Endothelial cell of umbilical vein (primary cell): ENCODE measurements around the gene PDE10A. TPM values are rescaled to one million over a fixed set of nuclear protein-coding genes. Genes with fewer than 3 reads are reported as not detected.

Experiments
- BruUV-seq: library from RNA; stranded (reverse); fragments of 400-500 nt; replicated peaks from 2 replicates; lab custom pipeline; 2021; lab: Mats Ljungman, UMichigan
- CTCF ChIA-PET: fragments of 300-600, 350-600 bp; sonication (Branson Sonifier 250); formaldehyde crosslinking; loops from one replicate; lab custom pipeline; 2021; ENCODE audit warnings: antibody characterized with exemption, inconsistent platforms; lab: Charles Lee
- POLR2A ChIA-PET: fragments of 300-600, 350-600 bp; sonication (Branson Sonifier 250); formaldehyde crosslinking; loops from one replicate; lab custom pipeline; 2021; ENCODE audit warnings: antibody characterized with exemption, inconsistent platforms; lab: Charles Lee
- DNase-seq: peaks from one replicate; pipeline ENCODE4 v3.0.0-alpha.2; 2011; ENCODE audit warnings: low read depth, low spot score
- FAIRE-seq: peaks from 2 replicates; lab custom pipeline; 2011; peaks lifted over from hg19 to GRCh38; lab: Jason Lieb, UNC
- H2AFZ ChIP-seq: 2 replicates; pipeline ENCODE4 v1.6.0; 2012; ENCODE audit warnings: low read depth, low read length, control low read depth, inconsistent platforms
- H3K27ac ChIP-seq: 2 replicates; pipeline ENCODE4 v1.5.1; 2011; ENCODE audit warnings: low read depth, mild to moderate bottlenecking, control low read depth, low read length, moderate library complexity; ENCODE audit not compliant: insufficient read depth
- H3K27me3 ChIP-seq, 2 experiments: 2 replicates each; pipeline versions ENCODE4 v1.6.0 to v1.6.1; 2011; ENCODE audit warnings: low read length in 2 of 2, mixed read lengths in 1 of 2; ENCODE audit not compliant: control insufficient read depth in 2 of 2, insufficient read depth in 2 of 2
- H3K36me3 ChIP-seq, 2 experiments: 2 replicates in 1 of 2; 3 replicates in 1 of 2; pipeline ENCODE4 v1.5.1; 2011; ENCODE audit warnings: low read length in 2 of 2, mild to moderate bottlenecking in 1 of 2, moderate library complexity in 1 of 2; ENCODE audit not compliant: control insufficient read depth in 2 of 2, insufficient read depth in 2 of 2; ENCODE audit errors: extremely low read depth in 1 of 2
- H3K4me1 ChIP-seq: 3 replicates; pipeline ENCODE4 v1.5.1; 2011; ENCODE audit warnings: mild to moderate bottlenecking, low read length; ENCODE audit not compliant: control insufficient read depth, insufficient read depth; ENCODE audit errors: extremely low read depth
- H3K4me2 ChIP-seq: 2 replicates; pipeline ENCODE4 v1.6.1; 2011; ENCODE audit warnings: low read length, control low read depth, mixed read lengths; ENCODE audit not compliant: insufficient read depth
- H3K4me3 ChIP-seq, 3 experiments: fragments of 200-600 bp in 1 of 3; sonication (generic), shearing (Covaris generic) in 1 of 3; replicated peaks in 1 of 3; 2 replicates each; pipeline ENCODE4 v1.5.1; 2011 to 2016; ENCODE audit warnings: control low read depth in 3 of 3, low read length in 3 of 3, mild to moderate bottlenecking in 2 of 3, inconsistent platforms in 1 of 3, low read depth in 1 of 3, moderate library complexity in 1 of 3; ENCODE audit not compliant: insufficient read depth in 1 of 3
- H3K79me2 ChIP-seq: 2 replicates; pipeline ENCODE4 v1.6.0; 2012; ENCODE audit warnings: low read length, inconsistent platforms; ENCODE audit not compliant: control insufficient read depth, insufficient read depth
- H3K9ac ChIP-seq: replicated peaks from 2 replicates; pipeline ENCODE3; 2011; ENCODE audit warnings: low read length, control low read depth; ENCODE audit not compliant: insufficient read depth; ENCODE audit errors: extremely low read depth
- H3K9me1 ChIP-seq: replicated peaks from 3 replicates; pipeline ENCODE4 v1.6.0; 2011; ENCODE audit warnings: mild to moderate bottlenecking, low read length; ENCODE audit not compliant: control insufficient read depth, insufficient read depth; ENCODE audit errors: extremely low read depth
- H3K9me3 ChIP-seq: replicated peaks from 2 replicates; pipeline ENCODE4 v1.5.1; 2012; ENCODE audit warnings: low read length, inconsistent platforms; ENCODE audit not compliant: control insufficient read depth, insufficient read depth
- H4K20me1 ChIP-seq: replicated peaks from 2 replicates; pipeline ENCODE3; 2011; ENCODE audit warnings: mild to moderate bottlenecking, low read length; ENCODE audit not compliant: control insufficient read depth, insufficient read depth; ENCODE audit errors: extremely low read depth
- CTCF ChIP-seq, 2 donors: IDR thresholded peaks; 1 replicate in 1 of 2; 2 replicates in 1 of 2; pipeline ENCODE4 v1.5.1; 2011; ENCODE audit warnings: low read length in 2 of 2, mild to moderate bottlenecking in 2 of 2, moderate library complexity in 2 of 2, control low read depth in 1 of 2, inconsistent platforms in 1 of 2, low read depth in 1 of 2; ENCODE audit not compliant: insufficient read depth in 1 of 2; ENCODE audit errors: extremely low read depth in 1 of 2
- EZH2 ChIP-seq: IDR thresholded peaks from 2 replicates; pipeline ENCODE4 v1.6.1; 2012; ENCODE audit warnings: borderline replicate concordance, low read depth, mild to moderate bottlenecking, moderate library complexity, low read length, inconsistent platforms; ENCODE audit not compliant: severe bottlenecking
- FOS ChIP-seq: IDR thresholded peaks from 2 replicates; pipeline ENCODE4 v1.6.1; 2011; ENCODE audit warnings: mild to moderate bottlenecking, low read length, moderate library complexity, borderline replicate concordance; ENCODE audit not compliant: insufficient read depth
- GATA2 ChIP-seq: IDR thresholded peaks from 2 replicates; pipeline ENCODE4 v1.7.0; 2011; ENCODE audit warnings: low read depth, mild to moderate bottlenecking, moderate library complexity, mixed read lengths, low read length; ENCODE audit not compliant: insufficient read length, insufficient read depth
- JUN ChIP-seq: IDR thresholded peaks from 2 replicates; pipeline ENCODE4 v1.6.1; 2011; ENCODE audit warnings: borderline replicate concordance, low read depth; ENCODE audit not compliant: insufficient read length, insufficient read depth
- MYC ChIP-seq: IDR thresholded peaks from one replicate; pipeline ENCODE4 v1.6.1; 2011; ENCODE audit warnings: mild to moderate bottlenecking, low read depth, low read length
- POLR2A ChIP-seq: IDR thresholded peaks from 2 replicates; pipeline ENCODE4 v1.6.1; 2012; ENCODE audit warnings: low read depth, mild to moderate bottlenecking, control low read depth, low read length
- POLR2AphosphoS5 ChIP-seq: IDR thresholded peaks from 2 replicates; pipeline ENCODE4 v1.6.1; 2012; ENCODE audit warnings: low read depth, mild to moderate bottlenecking, control low read depth, low read length, moderate library complexity; ENCODE audit not compliant: insufficient read depth
- dilution Hi-C: fragments of 300-500 bp; cut with MboI; formaldehyde crosslinking; loops from one replicate; pipeline ENCODE4 v1.15.0; 2019; ENCODE audit warnings: low sequenced_read_pairs; ENCODE audit not compliant: extremely low pct_ligation_motif_present
- intact Hi-C: fragments of 100-400 bp; cut with micrococcal nuclease; formaldehyde crosslinking; loops from one replicate; pipeline ENCODE4 v1.10.0; 2022
- polyA plus RNA-seq, 4 experiments: library from polyadenylated mRNA; depleted of rRNA in 3 of 4; stranded (reverse) in 3 of 4; unstranded in 1 of 4; fragments of >200 nt; gene quantifications; 2 replicates each; pipeline versions ENCODE4 v1.2.1 to v1.2.3, GENCODE V29; 2011 to 2012; ENCODE audit warnings: missing spikeins in 1 of 4
- total RNA-seq: library from RNA; stranded (reverse); gene quantifications from 2 replicates; pipeline ENCODE4 v1.2.3, GENCODE V29; 2021
- TF ChIP-seq, protein P1 (sequence below): IDR thresholded peaks from 2 replicates; pipeline ENCODE4 v1.6.1; 2011; ENCODE audit not compliant: insufficient read depth, insufficient read length

Gene PDE10A
- total and polyA plus RNA-seq, 2 donors (not counting 3 experiments of a cell fraction or from before 2014, with no cell fraction given), result 0.86 to 2.9 TPM

DNA sequence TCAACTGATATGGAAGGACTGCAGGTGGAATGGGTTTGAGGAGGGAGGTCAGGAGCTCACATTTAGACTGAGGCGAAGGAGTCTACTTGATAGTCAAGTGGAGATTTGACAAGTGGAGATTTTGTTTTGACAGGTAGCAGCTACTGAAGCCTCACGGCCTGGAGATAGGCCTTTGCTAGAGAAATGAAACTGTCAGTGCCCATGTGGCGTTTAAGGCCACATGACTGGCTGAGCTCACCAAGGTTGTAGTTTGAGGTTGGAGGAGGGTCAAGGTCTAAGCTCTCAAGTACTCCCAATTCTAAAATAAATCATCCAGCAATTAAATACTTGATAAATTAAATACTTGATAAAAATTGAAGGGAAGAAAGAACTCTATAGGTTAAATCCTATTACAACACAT, 273.5 kb downstream of the PDE10A start:
- dilution Hi-C loops, result no loop called here
- H3K9me1 ChIP-seq, result no peaks in the 10 kb centered on the region
- H3K36me3 ChIP-seq, result no peaks in the 10 kb centered on the region
- H3K27me3 ChIP-seq, result no peaks in the 10 kb centered on the region
- H3K27ac ChIP-seq, result no peak overlapping the region
- ChIA-PET POLR2A (no interaction called here), CTCF (interaction anchor here (0.9 kb wide), 1 partner anchor 11 kb away, joined by 3 read pairs; no protein-coding TSS in a partner anchor)
- no peak overlapping the region for H3K4me2 ChIP-seq
- DNase-seq (no peak), FAIRE-seq (no peak)
- no peak overlapping the region for H3K4me3 ChIP-seq
- H3K79me2 ChIP-seq, result no peaks in the 10 kb centered on the region
- H4K20me1 ChIP-seq, result no peaks in the 10 kb centered on the region
- TF ChIP-seq, protein P1, sequence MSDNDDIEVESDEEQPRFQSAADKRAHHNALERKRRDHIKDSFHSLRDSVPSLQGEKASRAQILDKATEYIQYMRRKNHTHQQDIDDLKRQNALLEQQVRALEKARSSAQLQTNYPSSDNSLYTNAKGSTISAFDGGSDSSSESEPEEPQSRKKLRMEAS, result no peak
- no peak for TF ChIP-seq JUN
- no peak for TF ChIP-seq POLR2AphosphoS5
- no peaks in the 10 kb centered on the region for H3K9me3 ChIP-seq
- intact Hi-C loops, result no loop called here
- H3K4me1 ChIP-seq, result no peaks in the 10 kb centered on the region
- no TSS peak for BruUV-seq
- H3K9ac ChIP-seq, result no peak overlapping the region
- H2AFZ ChIP-seq, result no peak overlapping the region

- H2AFZ ChIP-seq, result no peak overlapping the region
- no peaks in the 10 kb centered on the region for H3K9me1 ChIP-seq
- H3K27ac ChIP-seq, result no peak overlapping the region
- dilution Hi-C loops, result no loop called here
- H3K9me3 ChIP-seq, result no peaks in the 10 kb centered on the region
- H3K4me1 ChIP-seq, result no peaks in the 10 kb centered on the region
- H4K20me1 ChIP-seq, result no peaks in the 10 kb centered on the region
- POLR2A ChIA-PET, result no interaction called here
- no peaks in the 10 kb centered on the region for H3K27me3 ChIP-seq
- H3K9ac ChIP-seq, result no peak overlapping the region
- H3K4me2 ChIP-seq, result no peak overlapping the region
- no peaks in the 10 kb centered on the region for H3K79me2 ChIP-seq
- CTCF ChIA-PET, result no interaction called here
- DNase-seq, result no peak
- BruUV-seq, result no TSS peak
- no peak for FAIRE-seq
- intact Hi-C loops, result no loop called here
- no peaks in the 10 kb centered on the region for H3K36me3 ChIP-seq
- H3K4me3 ChIP-seq, result no peak overlapping the region
- TF ChIP-seq GATA2, result no peak
- no peak for TF ChIP-seq MYC
- TF ChIP-seq FOS, result no peak
- TF ChIP-seq CTCF (IDR thresholded peaks at IDR 0.05; ENCODE audit: extremely low read depth in 1 of 2, insufficient read depth in 1 of 2, low read depth in 1 of 2, low read length in 2 of 2), result no peak
- TF ChIP-seq EZH2, result no peak
- no peak for TF ChIP-seq POLR2AphosphoS5
- TF ChIP-seq, protein P1, result no peak
- no peak for TF ChIP-seq JUN
- no peak for TF ChIP-seq POLR2A
Measured at GRCh38 chr6:165383323-165383722, 279.7 kb downstream of the PDE10A start.
